Thoracic aorta (tissue), 2 donors: ENCODE measurements around the gene MTRFR. TPM values are rescaled to one million over a fixed set of nuclear protein-coding genes. Genes with fewer than 3 reads are reported as not detected.

Source experiments
- ATAC-seq: fragments of 150-250 bp; one replicate; pipeline ENCODE4 v1.8.0; 2017; ENCODE audit warnings: low read depth; ENCODE audit not compliant: insufficient number of reproducible peaks, low FRiP score
- DNase-seq: peaks from one replicate; pipeline ENCODE4 v3.0.0-alpha.2; 2020; ENCODE audit warnings: low spot score
- H3K27ac ChIP-seq, 2 donors: fragments of 200-600 bp; sonication (generic); 1 replicate in 1 of 2; 2 replicates in 1 of 2; pipeline ENCODE4 v1.5.1; 2016; ENCODE audit warnings: mild to moderate bottlenecking in 2 of 2, moderate library complexity in 2 of 2
- H3K27me3 ChIP-seq: fragments of 200-600 bp; sonication (generic); replicated peaks from 2 replicates; pipeline ENCODE4 v1.6.0; 2016; ENCODE audit warnings: mild to moderate bottlenecking; ENCODE audit not compliant: insufficient read depth
- H3K36me3 ChIP-seq: fragments of 200-600 bp; sonication (generic); one replicate; pipeline ENCODE4 v1.5.1; 2016
- H3K4me1 ChIP-seq, 2 donors: fragments of 200-600 bp; sonication (generic); 1 replicate in 1 of 2; 2 replicates in 1 of 2; pipeline versions ENCODE4 v1.5.1 to v1.6.0; 2016; ENCODE audit warnings: low read depth in 2 of 2, mild to moderate bottlenecking in 1 of 2; ENCODE audit not compliant: control insufficient read depth in 1 of 2
- H3K4me3 ChIP-seq: fragments of 200-600 bp; sonication (generic); 2 replicates; pipeline ENCODE4 v1.5.1; 2016; ENCODE audit warnings: mild to moderate bottlenecking
- H3K9me3 ChIP-seq: fragments of 200-600 bp; sonication (generic); 2 replicates; pipeline ENCODE4 v1.5.1; 2016
- total RNA-seq, 2 donors: library from RNA; depleted of rRNA; stranded (reverse); fragments of >200 nt; gene quantifications; one replicate each; pipeline versions ENCODE4 v1.1.0 to v1.2.3, GENCODE V29; 2016
- TF ChIP-seq, protein P1 (sequence below): fragments of 200-600 bp; sonication (generic); IDR thresholded peaks from one replicate; pipeline ENCODE4 v1.5.1; 2019; ENCODE audit warnings: antibody characterized with exemption

Gene MTRFR
- total RNA-seq, 2 donors from 2014 or later = 9.9 to 17.2 TPM

DNA sequence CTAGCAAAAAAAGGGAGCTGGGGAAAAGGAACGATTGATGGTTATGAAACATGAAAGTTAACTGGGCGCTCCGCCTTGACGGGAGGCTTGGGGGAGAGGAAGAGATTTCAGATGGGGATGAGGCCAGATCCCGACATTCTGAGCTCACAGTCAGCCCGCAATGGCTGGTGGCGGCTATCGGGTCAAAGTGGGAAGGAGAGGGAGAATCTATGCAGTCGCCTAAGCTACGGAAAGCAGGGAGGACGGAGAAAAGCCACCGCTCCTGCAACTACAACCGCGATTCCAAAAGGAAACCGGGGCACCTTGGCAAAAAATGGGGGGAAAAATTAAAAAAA lies 797 bp upstream of the MTRFR start:
- Histone ChIP-seq H3K27ac (peak overlapping the region; percentile 74 to 87), H3K4me1 (peaks cover 16 to 28% of the 10 kb centered on the region in 2 donors), H3K27me3 (no peaks in the 10 kb centered on the region), H3K9me3 (no peaks in the 10 kb centered on the region), H3K4me3 (peak overlapping the region; percentile 93), H3K36me3 (no peaks in the 10 kb centered on the region)
- TF ChIP-seq, protein P1, sequence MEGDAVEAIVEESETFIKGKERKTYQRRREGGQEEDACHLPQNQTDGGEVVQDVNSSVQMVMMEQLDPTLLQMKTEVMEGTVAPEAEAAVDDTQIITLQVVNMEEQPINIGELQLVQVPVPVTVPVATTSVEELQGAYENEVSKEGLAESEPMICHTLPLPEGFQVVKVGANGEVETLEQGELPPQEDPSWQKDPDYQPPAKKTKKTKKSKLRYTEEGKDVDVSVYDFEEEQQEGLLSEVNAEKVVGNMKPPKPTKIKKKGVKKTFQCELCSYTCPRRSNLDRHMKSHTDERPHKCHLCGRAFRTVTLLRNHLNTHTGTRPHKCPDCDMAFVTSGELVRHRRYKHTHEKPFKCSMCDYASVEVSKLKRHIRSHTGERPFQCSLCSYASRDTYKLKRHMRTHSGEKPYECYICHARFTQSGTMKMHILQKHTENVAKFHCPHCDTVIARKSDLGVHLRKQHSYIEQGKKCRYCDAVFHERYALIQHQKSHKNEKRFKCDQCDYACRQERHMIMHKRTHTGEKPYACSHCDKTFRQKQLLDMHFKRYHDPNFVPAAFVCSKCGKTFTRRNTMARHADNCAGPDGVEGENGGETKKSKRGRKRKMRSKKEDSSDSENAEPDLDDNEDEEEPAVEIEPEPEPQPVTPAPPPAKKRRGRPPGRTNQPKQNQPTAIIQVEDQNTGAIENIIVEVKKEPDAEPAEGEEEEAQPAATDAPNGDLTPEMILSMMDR = no peak
- DNase-seq = no peak
- no peak for ATAC-seq

DNA sequence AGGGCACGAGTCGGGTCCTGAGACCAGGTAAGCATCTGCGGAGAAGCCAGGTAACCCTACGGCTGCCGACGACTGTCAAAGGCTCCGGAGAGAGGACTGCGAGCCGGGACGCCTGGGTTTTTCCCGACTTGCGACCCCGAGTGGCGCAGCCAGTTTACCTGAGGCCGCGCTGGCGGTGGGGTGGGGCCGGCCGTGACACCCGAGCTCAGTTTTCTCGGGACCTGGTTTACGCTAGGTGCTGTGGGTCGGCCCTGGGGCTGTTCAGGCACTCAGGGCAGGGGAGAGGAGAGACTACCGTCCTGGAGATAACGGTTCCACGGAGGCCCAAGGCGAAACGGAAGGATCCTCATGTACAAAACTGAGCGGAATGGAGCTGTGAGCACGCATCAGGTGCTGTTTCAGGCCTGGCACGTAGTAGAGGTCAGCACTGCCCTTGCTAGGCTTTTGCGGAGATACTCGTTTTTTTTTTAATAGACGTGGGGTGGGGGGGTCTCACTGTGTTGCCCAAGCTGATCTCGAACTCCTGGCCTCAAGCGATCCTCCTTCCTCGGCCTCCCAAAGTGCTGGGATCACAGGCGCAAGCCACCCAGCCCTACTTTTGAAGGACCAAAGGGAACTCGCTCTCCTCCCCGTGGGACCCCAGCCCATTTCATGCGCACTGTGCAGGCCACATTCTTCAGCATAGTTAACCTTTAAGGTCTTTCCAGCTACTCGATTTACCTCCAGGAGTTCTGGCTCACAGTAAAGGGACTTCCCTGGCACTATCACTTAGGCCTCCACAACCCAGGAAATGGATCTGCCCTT lies 471 bp downstream of the MTRFR start:
- Histone ChIP-seq H3K4me1 (peaks cover 16 to 33% of the 10 kb centered on the region in 2 donors), H3K36me3 (no peaks in the 10 kb centered on the region), H3K9me3 (no peaks in the 10 kb centered on the region), H3K4me3 (peak overlapping the region; percentile 93), H3K27ac (peak overlapping the region; percentile 85 to 87), H3K27me3 (no peaks in the 10 kb centered on the region)
- peak; percentile 5 for ATAC-seq
- no peak for DNase-seq
- TF ChIP-seq, protein P1 = no peak

DNA sequence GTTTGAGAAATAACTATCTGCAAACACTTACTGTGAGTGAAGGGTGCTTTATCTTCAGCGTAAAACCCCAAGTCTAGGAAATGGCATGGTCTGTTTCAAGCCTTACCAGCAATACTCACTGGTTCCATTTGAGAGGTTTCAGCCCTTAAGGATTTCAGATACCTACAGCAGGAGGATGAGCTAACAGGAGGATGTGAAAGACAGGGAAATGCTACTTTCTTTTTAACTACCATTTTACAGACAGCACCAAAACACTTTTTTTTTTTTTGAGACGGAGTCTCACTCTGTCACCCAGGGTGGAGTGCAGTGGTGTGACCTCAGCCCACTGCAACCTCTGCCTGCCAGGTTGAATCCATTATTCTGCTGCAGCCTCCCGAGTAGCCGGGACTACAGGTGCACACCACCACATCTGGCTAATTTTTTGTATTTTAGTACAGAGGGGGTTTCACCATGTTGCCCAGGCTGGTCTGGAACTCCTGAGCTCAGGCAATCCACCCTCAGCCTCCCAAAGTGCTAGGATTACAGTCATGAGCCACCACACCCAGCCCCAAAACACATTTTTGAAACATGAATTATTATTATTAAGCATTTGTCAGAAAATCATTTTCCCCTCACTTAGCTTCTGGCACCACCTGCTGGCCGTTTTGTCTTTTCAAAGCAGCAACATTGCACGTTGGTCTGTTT lies 4.6 kb downstream of the MTRFR start:
- peak overlapping the region in 1 of 2 donors; percentile 6 for H3K27ac ChIP-seq
- TF ChIP-seq, protein P1 = peak; percentile 74
- H3K9me3 ChIP-seq = no peaks in the 10 kb centered on the region
- ATAC-seq = no peak
- peaks cover 3% of the 10 kb centered on the region for H3K36me3 ChIP-seq
- peak; percentile 48 for DNase-seq
- H3K27me3 ChIP-seq = no peaks in the 10 kb centered on the region
- H3K4me1 ChIP-seq = peaks cover 8 to 32% of the 10 kb centered on the region in 2 donors
- no peak overlapping the region for H3K4me3 ChIP-seq

DNA sequence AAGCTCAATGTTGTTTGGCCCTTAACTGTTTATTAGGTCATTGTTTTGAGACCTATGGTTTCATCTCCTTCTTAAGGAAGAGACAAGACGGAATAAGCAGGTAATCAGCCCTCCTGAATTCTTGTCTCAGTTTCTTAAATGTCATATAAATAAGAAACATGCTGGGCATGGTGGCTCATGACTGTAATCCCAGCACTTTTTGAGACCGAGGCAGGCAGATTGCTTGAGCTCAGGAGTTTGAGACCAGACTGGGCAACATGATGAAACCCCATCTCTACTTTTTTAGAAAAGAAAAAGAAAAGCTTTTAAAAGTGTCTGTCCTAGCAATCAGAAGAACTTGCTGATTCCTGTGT lies 5.1 kb downstream of the MTRFR start:
- TF ChIP-seq, protein P1 = no peak
- DNase-seq = no peak
- no peak overlapping the region for H3K4me3 ChIP-seq
- no peaks in the 10 kb centered on the region for H3K27me3 ChIP-seq
- H3K9me3 ChIP-seq = no peaks in the 10 kb centered on the region
- no peak overlapping the region for H3K27ac ChIP-seq
- ATAC-seq = no peak
- peaks cover 3% of the 10 kb centered on the region for H3K36me3 ChIP-seq
- peaks cover 8 to 32% of the 10 kb centered on the region in 2 donors for H3K4me1 ChIP-seq

DNA sequence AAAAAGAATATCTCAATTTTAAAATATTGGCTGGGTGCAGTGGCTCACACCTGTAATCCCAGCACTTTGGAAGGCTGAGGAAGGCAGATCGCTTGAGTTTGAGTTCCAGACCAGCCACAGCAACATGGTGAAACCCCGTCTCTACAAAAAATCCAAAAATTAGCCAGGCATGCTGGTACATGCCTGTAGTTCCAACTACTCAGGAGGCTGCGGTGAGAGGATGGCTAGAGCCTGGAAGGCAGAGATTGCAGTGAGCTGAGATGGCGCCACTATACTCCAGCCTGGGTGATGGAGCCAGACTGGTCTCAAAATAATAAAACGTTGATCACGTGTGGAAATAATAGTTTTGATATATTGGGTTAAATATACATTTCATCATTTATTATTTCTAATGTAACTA lies 5.7 kb downstream of the MTRFR start:
- Histone ChIP-seq H3K27me3 (no peaks in the 10 kb centered on the region), H3K27ac (no peak overlapping the region), H3K4me1 (peaks cover 8 to 32% of the 10 kb centered on the region in 2 donors), H3K9me3 (no peaks in the 10 kb centered on the region), H3K36me3 (peaks cover 3% of the 10 kb centered on the region), H3K4me3 (no peak overlapping the region)
- ATAC-seq (no peak), DNase-seq (no peak)
- TF ChIP-seq, protein P1 = no peak
